Suprapubic skin (tissue), 4 donors: ENCODE measurements around the gene USP17L24. TPM values are rescaled to one million over a fixed set of nuclear protein-coding genes. Genes with fewer than 3 reads are reported as not detected.
"Not testable (repeated sequence)": the region's sequence is repeated elsewhere in the genome, so short reads cannot be mapped to it uniquely, and the experiment has no call there.

Experiments
- DNase-seq, 2 donors: peaks; one replicate each; pipeline ENCODE4 v3.0.0-alpha.2; 2019; ENCODE audit warnings: low spot score in 2 of 2
- H3K27ac ChIP-seq: fragments of 200-600 bp; sonication (generic); one replicate; pipeline ENCODE4 v1.5.1; 2019
- H3K27me3 ChIP-seq: fragments of 200-600 bp; sonication (generic); one replicate; pipeline ENCODE4 v1.5.1; 2019
- H3K36me3 ChIP-seq: fragments of 200-600 bp; sonication (generic); one replicate; pipeline ENCODE4 v1.5.1; 2019
- H3K4me1 ChIP-seq: fragments of 200-600 bp; sonication (generic); one replicate; pipeline ENCODE4 v1.5.1; 2019
- H3K4me3 ChIP-seq: fragments of 200-600 bp; sonication (generic); one replicate; pipeline ENCODE4 v1.5.1; 2019; ENCODE audit warnings: mild to moderate bottlenecking
- H3K9me3 ChIP-seq: fragments of 200-600 bp; sonication (generic); one replicate; pipeline ENCODE4 v1.5.1; 2019
- WGBS: methylation state at CpG from one replicate; pipeline ENCODE4 v1.1.5; 2018; 5-methylcytosine and 5-hydroxymethylcytosine counted together
- total RNA-seq, 4 donors: library from RNA; depleted of rRNA; stranded (reverse); fragments of >200 nt; gene quantifications; one replicate each; pipeline ENCODE4 v1.1.0, GENCODE V29; 2016

Gene USP17L24, protein sequence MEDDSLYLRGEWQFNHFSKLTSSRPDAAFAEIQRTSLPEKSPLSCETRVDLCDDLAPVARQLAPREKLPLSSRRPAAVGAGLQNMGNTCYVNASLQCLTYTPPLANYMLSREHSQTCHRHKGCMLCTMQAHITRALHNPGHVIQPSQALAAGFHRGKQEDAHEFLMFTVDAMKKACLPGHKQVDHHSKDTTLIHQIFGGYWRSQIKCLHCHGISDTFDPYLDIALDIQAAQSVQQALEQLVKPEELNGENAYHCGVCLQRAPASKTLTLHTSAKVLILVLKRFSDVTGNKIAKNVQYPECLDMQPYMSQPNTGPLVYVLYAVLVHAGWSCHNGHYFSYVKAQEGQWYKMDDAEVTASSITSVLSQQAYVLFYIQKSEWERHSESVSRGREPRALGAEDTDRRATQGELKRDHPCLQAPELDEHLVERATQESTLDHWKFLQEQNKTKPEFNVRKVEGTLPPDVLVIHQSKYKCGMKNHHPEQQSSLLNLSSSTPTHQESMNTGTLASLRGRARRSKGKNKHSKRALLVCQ
- not detected for total RNA-seq

DNA sequence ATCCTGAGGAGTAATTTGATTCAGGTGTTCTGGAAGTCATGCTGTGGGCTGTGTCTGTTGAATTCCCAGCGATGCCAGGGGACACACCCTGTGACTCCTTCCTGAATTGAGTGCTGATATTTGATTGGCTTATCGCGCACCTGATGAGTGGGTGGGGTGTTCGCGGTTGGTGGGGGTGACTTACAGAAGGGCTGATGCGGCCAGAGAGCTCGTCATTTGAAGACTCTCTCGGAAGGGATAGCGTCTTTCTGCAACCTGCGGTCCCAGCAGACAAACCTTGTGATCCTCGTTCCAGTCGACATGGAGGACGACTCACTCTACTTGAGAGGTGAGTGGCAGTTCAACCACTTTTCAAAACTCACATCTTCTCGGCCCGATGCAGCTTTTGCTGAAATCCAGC lies at the start of gene USP17L24:
Gene USP17L24 (plus strand): TSS at position 301 of the 400 bp plus-strand sequence. CDS start 0 bp downstream, at position 301.
- H3K4me1 ChIP-seq, H3K9me3 ChIP-seq, H3K4me3 ChIP-seq, H3K27ac ChIP-seq, H3K27me3 ChIP-seq, H3K36me3 ChIP-seq, DNase-seq: not testable (repeated sequence)
- no CpG with 5 or more reads among the region's 15 CpGs for WGBS

- H3K4me1 ChIP-seq, H3K9me3 ChIP-seq, H3K27ac ChIP-seq, H3K36me3 ChIP-seq, DNase-seq, H3K4me3 ChIP-seq, H3K27me3 ChIP-seq: not testable (repeated sequence)
- 91% methylated on average over 5 of the region's 13 CpGs for whole genome bisulfite sequencing
Observed at GRCh38 chr4:9324191-9324590, 774 bp upstream of the USP17L24 start.

- WGBS = no CpG with 5 or more reads among the region's 15 CpGs
- H3K27me3 ChIP-seq, H3K36me3 ChIP-seq, DNase-seq, H3K9me3 ChIP-seq, H3K4me3 ChIP-seq, H3K4me1 ChIP-seq, H3K27ac ChIP-seq: not testable (repeated sequence)
Observed at GRCh38 chr4:9329611-9330010, 4.6 kb downstream of the USP17L24 start, which contains the start of gene USP17L25. TSS of gene USP17L25 (plus strand) at chr4:9329911. CDS start at chr4:9329911, 0 bp downstream.

GRCh38 chr4:9334358-9334757 lies 9.4 kb downstream of the USP17L24 start, which contains the start of gene USP17L26:
TSS of gene USP17L26 (plus strand) at chr4:9334658. CDS start at chr4:9334658, 0 bp downstream.
- H3K27ac ChIP-seq, H3K36me3 ChIP-seq, H3K4me1 ChIP-seq, H3K27me3 ChIP-seq, H3K4me3 ChIP-seq, H3K9me3 ChIP-seq, DNase-seq: not testable (repeated sequence)
- WGBS = no CpG with 5 or more reads among the region's 15 CpGs

DNA sequence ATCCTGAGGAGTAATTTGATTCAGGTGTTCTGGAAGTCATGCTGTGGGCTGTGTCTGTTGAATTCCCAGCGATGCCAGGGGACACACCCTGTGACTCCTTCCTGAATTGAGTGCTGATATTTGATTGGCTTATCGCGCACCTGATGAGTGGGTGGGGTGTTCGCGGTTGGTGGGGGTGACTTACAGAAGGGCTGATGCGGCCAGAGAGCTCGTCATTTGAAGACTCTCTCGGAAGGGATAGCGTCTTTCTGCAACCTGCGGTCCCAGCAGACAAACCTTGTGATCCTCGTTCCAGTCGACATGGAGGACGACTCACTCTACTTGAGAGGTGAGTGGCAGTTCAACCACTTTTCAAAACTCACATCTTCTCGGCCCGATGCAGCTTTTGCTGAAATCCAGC lies 14.1 kb downstream of the USP17L24 start, which contains the start of gene USP17L5:
Gene USP17L5 (plus strand): TSS at position 301 of the 400 bp plus-strand sequence. CDS start 0 bp downstream, at position 301.
- H3K4me3 ChIP-seq, H3K9me3 ChIP-seq, H3K36me3 ChIP-seq, H3K4me1 ChIP-seq, H3K27me3 ChIP-seq, H3K27ac ChIP-seq, DNase-seq: not testable (repeated sequence)
- no CpG with 5 or more reads among the region's 15 CpGs for WGBS

- H3K27me3 ChIP-seq, DNase-seq, H3K36me3 ChIP-seq, H3K4me1 ChIP-seq, H3K27ac ChIP-seq, H3K4me3 ChIP-seq, H3K9me3 ChIP-seq: not testable (repeated sequence)
- no CpG with 5 or more reads among the region's 15 CpGs for WGBS
Observed at GRCh38 chr4:9343848-9344247, 18.9 kb downstream of the USP17L24 start, which contains the start of gene USP17L27. TSS of gene USP17L27 (plus strand) at chr4:9344148. CDS start at chr4:9344148, 0 bp downstream.

- not testable (repeated sequence) for H3K27me3 ChIP-seq, H3K4me1 ChIP-seq, H3K9me3 ChIP-seq, DNase-seq, H3K4me3 ChIP-seq, H3K27ac ChIP-seq, H3K36me3 ChIP-seq
- no CpG with 5 or more reads among the region's 15 CpGs for WGBS
Observed at GRCh38 chr4:9348593-9348992, 23.6 kb downstream of the USP17L24 start, which contains the start of gene USP17L28. TSS of gene USP17L28 (plus strand) at chr4:9348893. CDS start at chr4:9348893, 0 bp downstream.

DNA sequence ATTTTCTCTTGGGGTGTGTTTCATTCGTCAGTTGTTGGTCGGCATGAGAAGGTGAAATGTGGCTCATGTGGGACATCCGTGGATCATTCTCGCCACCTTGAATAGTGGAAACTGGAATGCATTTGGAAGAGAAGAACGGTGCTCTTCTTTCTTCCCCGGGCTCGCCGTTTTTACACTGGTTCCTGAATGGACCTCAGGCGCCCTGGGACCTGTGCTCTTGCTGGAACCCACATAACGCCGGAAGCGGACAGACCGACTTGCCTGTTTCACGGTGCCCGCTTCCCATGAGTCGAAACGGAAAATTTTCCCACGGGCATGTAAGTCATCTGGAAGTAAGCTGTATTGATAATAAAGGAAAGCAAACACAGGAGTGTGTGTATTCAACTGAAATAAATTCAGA lies 25.9 kb downstream of the USP17L24 start:
- WGBS = no CpG with 5 or more reads among the region's 18 CpGs
- not testable (repeated sequence) for H3K36me3 ChIP-seq

GRCh38 chr4:9353338-9353737 lies 28.4 kb downstream of the USP17L24 start, which contains the start of gene USP17L29:
TSS of gene USP17L29 (plus strand) at chr4:9353638. CDS start at chr4:9353638, 0 bp downstream.
- no CpG with 5 or more reads among the region's 15 CpGs for WGBS
- not testable (repeated sequence) for H3K9me3 ChIP-seq, H3K27me3 ChIP-seq, H3K27ac ChIP-seq, H3K4me3 ChIP-seq, H3K36me3 ChIP-seq, H3K4me1 ChIP-seq, DNase-seq

More for the DNA sequence above, 25.9 kb downstream of the USP17L24 start:
- H3K9me3 ChIP-seq, H3K27ac ChIP-seq, H3K4me3 ChIP-seq, DNase-seq, H3K4me1 ChIP-seq, H3K27me3 ChIP-seq: not testable (repeated sequence)

DNA sequence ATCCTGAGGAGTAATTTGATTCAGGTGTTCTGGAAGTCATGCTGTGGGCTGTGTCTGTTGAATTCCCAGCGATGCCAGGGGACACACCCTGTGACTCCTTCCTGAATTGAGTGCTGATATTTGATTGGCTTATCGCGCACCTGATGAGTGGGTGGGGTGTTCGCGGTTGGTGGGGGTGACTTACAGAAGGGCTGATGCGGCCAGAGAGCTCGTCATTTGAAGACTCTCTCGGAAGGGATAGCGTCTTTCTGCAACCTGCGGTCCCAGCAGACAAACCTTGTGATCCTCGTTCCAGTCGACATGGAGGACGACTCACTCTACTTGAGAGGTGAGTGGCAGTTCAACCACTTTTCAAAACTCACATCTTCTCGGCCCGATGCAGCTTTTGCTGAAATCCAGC lies 37.9 kb downstream of the USP17L24 start, which contains the start of gene USP17L30:
Gene USP17L30 (plus strand): TSS at position 301 of the 400 bp plus-strand sequence. CDS start 0 bp downstream, at position 301.
- not testable (repeated sequence) for H3K27me3 ChIP-seq, DNase-seq, H3K4me1 ChIP-seq, H3K4me3 ChIP-seq, H3K27ac ChIP-seq, H3K36me3 ChIP-seq, H3K9me3 ChIP-seq
- no CpG with 5 or more reads among the region's 15 CpGs for WGBS

Other genes with a start within 250 kb of the USP17L24 start
- gene FAM90A26, start 154.8 kb upstream of the USP17L24 start, total RNA-seq = not detected
- not detected for gene USP17L10, start 114.5 kb upstream of the USP17L24 start, total RNA-seq
- gene USP17L11, start 109.8 kb upstream of the USP17L24 start, total RNA-seq = not detected
- gene USP17L12, start 105.0 kb upstream of the USP17L24 start, total RNA-seq = not detected
- gene USP17L13, start 100.3 kb upstream of the USP17L24 start, total RNA-seq = not detected
- gene USP17L15, start 90.8 kb upstream of the USP17L24 start, total RNA-seq = not detected
- gene USP17L17, start 81.3 kb upstream of the USP17L24 start, total RNA-seq = not detected
- gene USP17L18, start 76.5 kb upstream of the USP17L24 start, total RNA-seq = not detected
- gene USP17L19, start 71.8 kb upstream of the USP17L24 start, total RNA-seq = not detected
- gene USP17L20, start 67.0 kb upstream of the USP17L24 start, total RNA-seq = not detected
- not detected for gene USP17L21, start 62.3 kb upstream of the USP17L24 start, total RNA-seq
- not detected for gene USP17L22, start 57.5 kb upstream of the USP17L24 start, total RNA-seq
- gene USP17L25, start 4.7 kb downstream of the USP17L24 start, total RNA-seq = not detected
- gene USP17L26, start 9.5 kb downstream of the USP17L24 start, total RNA-seq = not detected
- gene USP17L5, start 14.2 kb downstream of the USP17L24 start, total RNA-seq = not detected
- not detected for gene USP17L27, start 19.0 kb downstream of the USP17L24 start, total RNA-seq
- not detected for gene USP17L28, start 23.7 kb downstream of the USP17L24 start, total RNA-seq
- not detected for gene USP17L29, start 28.5 kb downstream of the USP17L24 start, total RNA-seq
- gene USP17L30, start 38.0 kb downstream of the USP17L24 start, total RNA-seq = not detected
- not detected for gene DEFB131A, start 119.2 kb downstream of the USP17L24 start, total RNA-seq